HG03159 (cell line): ENCODE data around the gene GNPTAB.

Experiments
- ATAC-seq: cut with Tn5 transposase; IDR thresholded peaks from one replicate; pipeline ENCODE4 v1.9.1; 2021; ENCODE audit warnings: mild to moderate bottlenecking, moderate library complexity; ENCODE audit not compliant: unreplicated experiment

Gene GNPTAB

GRCh38 chr12:101809208-101809607 is 21.6 kb downstream of the GNPTAB start:
- no peak for ATAC-seq

DNA sequence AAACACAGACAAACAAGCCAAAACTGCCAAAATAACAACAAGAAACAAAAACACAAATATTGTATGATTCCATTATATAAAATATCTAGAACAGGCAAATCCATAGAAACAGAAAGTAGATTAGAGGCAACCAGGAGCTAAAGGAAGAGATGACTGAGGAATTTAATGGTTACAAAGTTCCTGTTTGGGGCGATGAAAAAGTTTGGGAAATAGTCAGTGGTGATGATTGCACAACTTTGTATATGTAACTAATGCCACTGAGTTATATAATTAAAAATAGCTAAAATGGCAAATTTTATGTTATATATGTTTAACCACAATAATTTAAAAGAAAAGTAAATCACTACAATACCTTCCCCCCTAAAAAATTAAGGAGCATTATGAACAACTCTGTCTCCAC is 24.5 kb downstream of the GNPTAB start:
- no peak for ATAC-seq

DNA sequence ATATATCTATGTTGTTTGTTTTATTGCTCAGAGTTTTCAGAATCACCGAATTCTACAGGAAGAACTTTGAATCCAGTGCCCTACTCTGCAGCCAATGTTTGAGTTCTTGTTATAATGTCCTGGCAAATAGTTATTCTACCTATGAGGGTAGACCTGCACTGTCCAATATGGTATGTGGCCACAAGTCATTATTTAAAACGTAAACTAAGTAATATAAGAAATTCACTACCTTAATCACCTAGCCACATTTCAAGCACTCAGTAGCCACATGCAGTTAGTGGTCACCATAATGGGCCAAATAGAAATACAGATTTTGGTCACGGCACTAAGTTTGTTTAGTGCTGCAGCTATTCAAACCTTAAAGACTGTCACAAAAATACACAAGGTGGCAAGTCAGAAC is 26.4 kb downstream of the GNPTAB start:
- ATAC-seq, result no peak

DNA sequence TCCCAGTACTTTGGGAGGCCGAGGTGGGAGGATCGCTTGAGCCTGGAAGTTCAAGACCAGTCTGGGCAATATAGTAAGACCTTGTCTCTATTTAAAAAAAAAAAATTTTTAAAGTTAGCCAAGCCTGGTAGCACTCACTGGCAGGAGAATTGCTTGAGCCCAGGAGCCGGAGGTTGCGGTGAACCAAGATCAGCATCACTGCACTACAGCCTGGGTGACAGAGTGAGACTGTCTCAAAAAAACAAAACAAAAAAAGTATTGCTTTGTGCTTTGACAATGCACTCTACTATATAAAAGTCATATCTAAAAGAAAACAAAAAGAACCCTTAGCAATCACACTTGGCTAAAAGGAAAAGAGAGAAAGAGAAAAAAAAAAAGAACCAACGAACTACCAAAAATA is 26.8 kb downstream of the GNPTAB start:
- no peak for ATAC-seq

- no peak for ATAC-seq
Measured at GRCh38 chr12:101802486-101802885, 28.3 kb downstream of the GNPTAB start.

- ATAC-seq, result peak; percentile 48
Measured at GRCh38 chr12:101799774-101800173, 31.0 kb downstream of the GNPTAB start.

DNA sequence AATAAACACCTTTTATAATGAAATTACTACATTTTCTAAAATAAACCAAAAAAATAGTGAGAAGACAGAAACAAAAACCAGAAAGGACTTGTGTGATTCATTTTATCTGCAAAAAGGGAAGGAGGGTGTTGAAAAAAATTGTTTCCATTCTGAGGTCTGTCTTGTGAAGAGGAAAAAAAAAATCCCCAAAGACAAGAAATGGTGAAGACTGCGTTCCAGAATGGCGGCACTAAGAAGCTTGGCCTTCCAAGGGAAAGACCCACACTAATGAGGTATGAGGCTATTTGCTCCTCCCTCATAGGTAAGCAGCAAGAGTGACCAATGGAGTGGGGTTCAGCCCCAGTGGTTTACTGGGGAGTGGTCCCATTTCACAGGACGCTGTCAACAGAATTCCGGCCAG is 35.0 kb downstream of the GNPTAB start:
- ATAC-seq, result no peak

DNA sequence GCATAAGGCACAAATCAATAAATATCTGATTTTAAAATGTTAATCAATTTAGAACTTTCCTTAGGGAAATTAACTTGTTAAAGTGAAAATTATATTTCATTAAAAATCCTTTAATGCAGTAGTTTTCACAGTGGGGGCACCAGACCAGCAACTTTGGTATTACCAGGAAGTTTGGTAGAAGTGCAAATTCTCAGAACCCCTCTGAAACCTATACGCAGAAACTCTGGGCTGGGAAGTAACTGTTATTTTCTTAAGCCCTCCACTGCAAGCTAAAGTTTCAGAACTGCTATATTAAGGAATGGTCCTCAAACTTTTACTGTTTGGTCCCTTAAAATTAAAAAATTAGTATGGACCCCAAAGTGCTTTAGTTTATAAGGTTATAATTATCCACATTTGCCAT is 35.7 kb downstream of the GNPTAB start:
- ATAC-seq, result no peak

DNA sequence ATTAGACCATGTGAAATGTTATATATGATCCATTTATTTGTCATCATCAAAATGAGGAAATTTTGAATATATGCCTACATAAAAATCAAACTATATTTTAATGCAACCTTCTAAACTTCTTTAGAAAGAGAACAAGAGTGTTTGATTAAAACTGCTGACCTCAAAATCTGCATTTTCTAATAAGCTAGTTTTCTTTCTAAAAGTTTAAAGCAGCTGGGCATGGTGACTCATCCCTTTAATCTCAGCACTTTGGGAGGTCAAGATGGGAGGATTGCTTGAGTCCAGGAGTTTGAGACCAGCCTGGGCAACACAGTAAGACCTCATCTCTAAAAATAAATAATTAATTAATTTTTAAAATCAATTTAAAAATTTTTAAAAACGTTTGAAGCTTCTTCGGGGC is 36.2 kb downstream of the GNPTAB start:
- ATAC-seq, result no peak

DNA sequence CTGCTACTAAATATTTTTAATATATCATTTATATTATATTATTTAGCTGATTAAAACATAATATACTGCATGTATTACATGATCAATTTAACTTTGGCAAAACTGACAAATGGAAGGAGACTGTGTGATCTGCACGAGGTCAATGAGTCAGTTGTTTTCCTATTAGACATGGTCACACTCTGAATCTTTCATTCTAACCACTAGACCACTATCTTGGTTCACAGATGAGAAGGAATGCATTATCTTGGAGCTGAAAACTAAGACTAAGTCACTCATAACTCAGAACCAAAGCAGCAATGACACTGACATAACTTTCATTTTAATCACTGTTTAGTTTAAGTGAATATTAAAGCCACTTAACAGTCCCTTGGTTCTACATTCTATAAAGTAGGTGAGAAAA is 37.4 kb downstream of the GNPTAB start:
- ATAC-seq, result peak; percentile 61

- ATAC-seq, result no peak
Measured at GRCh38 chr12:101792046-101792931, 38.5 kb downstream of the GNPTAB start.

DNA sequence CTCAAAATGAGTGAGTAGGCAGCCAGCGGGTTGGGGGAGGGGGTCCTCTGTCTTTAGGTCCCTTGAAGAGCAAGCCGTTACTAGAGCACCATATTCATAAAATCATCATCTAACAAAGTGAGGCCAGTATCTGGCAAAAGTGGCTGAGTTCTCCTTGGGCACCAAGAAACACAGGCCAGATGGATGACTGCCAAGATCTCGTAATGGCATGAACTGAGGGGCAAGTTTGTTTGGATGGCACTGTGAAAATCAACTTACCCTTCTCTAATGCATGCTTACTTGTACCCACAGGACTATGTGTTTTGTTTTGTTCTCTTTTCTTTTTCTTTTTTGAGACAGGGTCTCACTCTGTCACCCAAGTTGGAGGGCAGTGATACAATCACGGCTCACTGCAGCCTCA is 41.6 kb downstream of the GNPTAB start:
- no peak for ATAC-seq

- ATAC-seq, result no peak
Measured at GRCh38 chr12:101785671-101786070, 45.1 kb downstream of the GNPTAB start.

GRCh38 chr12:101784376-101784775 is 46.4 kb downstream of the GNPTAB start:
- no peak for ATAC-seq

DNA sequence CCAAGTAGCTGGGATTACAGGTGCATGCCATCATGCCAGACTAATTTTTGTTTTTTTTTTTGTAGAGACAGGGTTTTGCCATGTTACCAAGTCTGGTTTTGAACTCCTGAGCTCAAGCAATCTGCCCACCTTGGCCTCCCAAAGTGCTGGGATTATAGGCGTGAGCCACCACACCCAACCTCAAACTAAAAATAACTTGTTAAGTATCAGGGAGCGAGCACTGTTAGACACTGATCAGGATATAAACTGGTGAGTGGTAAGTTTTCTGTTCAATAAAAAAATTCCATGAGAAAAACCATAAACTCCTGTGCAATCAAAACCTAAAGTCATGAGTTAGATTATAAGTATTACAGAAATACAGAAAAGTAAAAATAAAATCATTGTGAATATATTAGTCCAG is 46.9 kb downstream of the GNPTAB start:
- ATAC-seq, result no peak

GRCh38 chr12:101783150-101783549 is 47.6 kb downstream of the GNPTAB start:
- no peak for ATAC-seq

DNA sequence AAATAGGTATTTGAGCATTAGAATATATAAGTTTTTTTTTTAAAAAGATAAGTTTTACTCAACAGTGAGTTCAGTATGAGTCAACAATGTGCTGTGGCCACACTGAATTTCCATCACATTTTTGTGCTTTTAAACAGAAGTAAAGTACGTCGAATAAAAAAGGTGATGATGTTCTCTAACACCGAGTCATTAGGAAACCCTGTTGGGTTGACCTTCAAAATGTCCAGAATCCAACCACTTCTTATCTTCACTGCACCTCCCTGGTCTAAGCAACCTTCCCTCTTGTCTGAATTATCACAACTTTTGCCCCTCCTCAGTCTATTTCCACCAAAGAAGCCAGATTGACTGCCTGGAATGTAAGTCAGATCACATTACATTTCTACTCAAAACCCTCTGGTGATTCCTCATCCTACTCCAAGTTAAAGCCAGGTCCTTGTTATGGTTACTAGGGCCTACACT is 48.5 kb downstream of the GNPTAB start:
- no peak for ATAC-seq

DNA sequence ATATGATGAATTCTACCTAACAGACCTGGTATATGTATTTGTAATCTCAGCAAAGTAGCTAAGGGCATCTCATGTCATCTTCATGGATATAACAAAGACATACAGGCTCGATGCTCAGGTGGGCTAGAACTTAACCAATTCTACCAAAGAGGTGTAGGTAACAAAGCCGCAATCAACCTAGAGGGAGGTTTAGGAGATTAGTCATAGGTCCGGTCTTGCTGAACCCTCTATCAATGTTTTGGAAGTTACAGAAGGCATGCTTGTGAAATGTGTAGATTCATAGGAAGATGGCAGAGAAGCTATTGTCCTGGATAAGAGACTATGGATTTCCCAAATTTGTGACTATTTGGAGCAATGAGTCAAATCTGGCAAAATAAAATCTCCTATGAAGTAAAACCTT is 48.9 kb downstream of the GNPTAB start:
- ATAC-seq, result no peak

GRCh38 chr12:101780599-101780998 is 50.2 kb downstream of the GNPTAB start:
- no peak for ATAC-seq

DNA sequence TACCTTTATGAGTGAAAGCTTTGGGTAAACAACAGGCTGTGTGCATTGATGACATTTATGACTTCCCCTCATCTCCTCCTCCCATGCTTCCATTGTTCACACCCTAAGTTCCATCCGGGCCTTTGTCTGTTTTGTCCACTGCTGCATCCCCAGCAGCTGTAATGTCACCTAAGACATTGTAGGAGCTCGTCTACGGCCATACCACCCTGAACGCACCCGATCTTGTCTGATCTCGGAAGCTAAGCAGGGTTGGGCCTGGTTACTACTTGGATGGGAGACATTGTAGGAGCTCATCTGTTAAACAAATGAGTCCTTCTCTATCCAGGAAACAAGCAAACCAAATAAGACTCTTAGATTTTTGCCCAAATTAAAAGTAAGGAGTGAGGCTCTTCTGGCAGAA is 51.1 kb downstream of the GNPTAB start:
- no peak for ATAC-seq

DNA sequence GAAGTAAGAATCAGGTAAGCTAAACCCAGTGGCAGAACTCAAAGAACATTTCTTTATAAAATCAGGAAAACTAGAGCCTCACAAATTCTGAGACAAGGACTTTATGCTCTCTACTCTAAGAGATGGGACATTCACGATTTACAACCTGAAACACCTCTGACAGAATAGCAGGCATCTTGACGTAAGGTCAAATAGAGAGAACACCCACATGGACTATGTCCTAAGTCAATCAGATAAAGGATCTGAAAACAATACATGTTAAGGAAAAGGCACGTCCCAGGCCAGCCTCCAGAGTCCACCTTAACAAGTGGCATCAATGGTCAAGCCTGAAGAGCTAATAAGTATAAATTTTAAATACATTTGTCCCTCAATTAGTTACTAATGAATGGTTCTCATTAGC is 51.6 kb downstream of the GNPTAB start:
- ATAC-seq, result no peak

GRCh38 chr12:101777978-101778377 is 52.8 kb downstream of the GNPTAB start:
- ATAC-seq, result no peak

DNA sequence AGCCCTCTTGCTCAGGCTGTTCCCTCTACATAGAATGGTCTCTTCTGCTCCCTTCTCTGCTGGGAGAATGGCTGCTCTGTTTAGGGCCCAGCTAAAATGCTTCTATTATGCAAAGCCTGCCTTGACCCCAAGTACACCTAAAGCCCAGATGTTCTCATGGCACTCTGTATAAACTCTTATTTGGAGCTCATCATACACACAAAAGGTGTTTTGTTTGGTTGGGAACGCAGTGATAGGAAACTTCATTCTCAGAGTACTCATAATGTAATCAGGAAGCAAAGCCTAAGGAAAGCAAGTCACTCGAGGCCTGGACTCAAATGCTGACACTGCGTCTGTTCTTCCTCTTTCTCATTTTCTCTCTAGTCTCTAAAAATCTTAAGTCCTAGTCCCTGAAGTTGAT is 53.3 kb downstream of the GNPTAB start:
- ATAC-seq, result no peak
